Kidney (tissue), 14 donors: ENCODE measurements around the gene NFATC4. TPM values are rescaled to one million over a fixed set of nuclear protein-coding genes. Genes with fewer than 3 reads are reported as not detected.

ENCODE experiments used
- DNase-seq, 5 donors: peaks; one replicate each; pipeline ENCODE4 v3.0.0-alpha.2; 2013 to 2020
- FAIRE-seq: peaks from 2 replicates; lab custom pipeline; 2012; peaks lifted over from hg19 to GRCh38; lab: Jason Lieb, UNC
- H3K27ac ChIP-seq, 2 donors: one replicate each; pipeline ENCODE4 v1.7.0; 2013; ENCODE audit warnings: low read depth in 2 of 2, low read length in 2 of 2, inconsistent platforms in 1 of 2
- H3K27me3 ChIP-seq: one replicate; pipeline ENCODE4 v1.7.1; 2013; ENCODE audit warnings: low read length, inconsistent platforms; ENCODE audit not compliant: control insufficient read depth, insufficient read depth
- H3K36me3 ChIP-seq, 3 donors: one replicate each; pipeline versions ENCODE4 v1.7.0 to v1.7.1; 2013; ENCODE audit warnings: low read length in 3 of 3, control low read depth in 1 of 3, inconsistent platforms in 1 of 3; ENCODE audit not compliant: insufficient read depth in 3 of 3, control insufficient read depth in 2 of 3
- H3K4me1 ChIP-seq, 3 donors: one replicate each; pipeline versions ENCODE4 v1.7.0 to v1.7.1; 2013; ENCODE audit warnings: low read length in 3 of 3, inconsistent platforms in 1 of 3, low read depth in 1 of 3; ENCODE audit not compliant: control insufficient read depth in 2 of 3, insufficient read depth in 2 of 3
- H3K4me3 ChIP-seq, 3 donors: one replicate each; pipeline versions ENCODE4 v1.7.0 to v1.8.1; 2013; ENCODE audit warnings: low read length in 3 of 3, control low read depth in 1 of 3, inconsistent platforms in 1 of 3
- H3K9ac ChIP-seq, 3 donors: one replicate each; pipeline versions ENCODE4 v1.7.0 to v1.7.1; 2013; ENCODE audit warnings: low read length in 3 of 3, control low read depth in 1 of 3, inconsistent platforms in 1 of 3
- H3K9me3 ChIP-seq, 3 donors: one replicate each; pipeline versions ENCODE4 v1.7.0 to v1.7.1; 2013; ENCODE audit warnings: low read length in 3 of 3, control low read depth in 1 of 3, inconsistent platforms in 1 of 3; ENCODE audit not compliant: control insufficient read depth in 2 of 3, insufficient read depth in 1 of 3
- CTCF ChIP-seq: IDR thresholded peaks from 3 replicates; pipeline ENCODE4 v1.5.1; 2012; ENCODE audit warnings: mild to moderate bottlenecking, moderate library complexity, borderline replicate concordance; ENCODE audit not compliant: insufficient read depth; ENCODE audit errors: extremely low read depth
- intact Hi-C: fragments of 100-400 bp; cut with DNase I; formaldehyde crosslinking; loops from one replicate; pipeline ENCODE4 v1.11.1; 2022
- polyA plus RNA-seq: library from polyadenylated mRNA; stranded (reverse); fragments of 350-450 nt; fragmentation: Illumina TruSeq; extraction: RNeasy Lipid Tissue Mini Kit (QIAGEN cat#74804); gene quantifications from one replicate; pipeline ENCODE4 v1.2.3, GENCODE V29; 2014; ENCODE audit warnings: low read depth, low replicate concordance; ENCODE audit not compliant: insufficient read depth
- total RNA-seq: library from RNA; stranded (reverse); fragmentation: NEBNext Ultra II Directional; extraction: Animal tissue kit (Norgen Biotek cat#: 25700); gene quantifications from one replicate; pipeline ENCODE4 v1.2.1, GENCODE V29; 2021
- donor health status: control.
- donor health status: control.
- donor health status: control.
- donor health status: control.
- donor health status: control.
- donor health status: DM: yes; HTN: yes; CAD: no.
- donor health status: Normal renal cell carcinoma (clear cell type).

The NFATC4 gene
- total and polyA plus RNA-seq, 2 donors from 2014 or later: 38.9 to 45.3 TPM

- intact Hi-C loops: loop anchor here (10.0 kb wide), 1 partner anchor 46 kb away; the partner anchor contains the start of genes CBLN3 and KHNYN
- Histone ChIP-seq H3K4me3 (no peak overlapping the region), H3K9ac (no peak overlapping the region), H3K9me3 (no peaks in the 10 kb centered on the region), H3K4me1 (no peaks in the 10 kb centered on the region), H3K27ac (no peak overlapping the region), H3K27me3 (no peaks in the 10 kb centered on the region), H3K36me3 (peaks cover 0 to 2% (median 0%) of the 10 kb centered on the region in 3 donors)
- TF ChIP-seq CTCF: no peak
- FAIRE-seq (no peak), DNase-seq (no peak)
Measured at GRCh38 chr14:24378327-24378726, 10.3 kb downstream of the NFATC4 start.

GRCh38 chr14:24378981-24379906 is 11.3 kb downstream of the NFATC4 start:
- no peak for TF ChIP-seq CTCF
- H3K4me1 ChIP-seq: no peaks in the 10 kb centered on the region
- H3K9ac ChIP-seq: no peak overlapping the region
- no peak overlapping the region for H3K27ac ChIP-seq
- intact Hi-C loops: loop anchor here (10.0 kb wide), 1 partner anchor 46 kb away; the partner anchor contains the start of genes CBLN3 and KHNYN
- peaks cover 0 to 2% (median 0%) of the 10 kb centered on the region in 3 donors for H3K36me3 ChIP-seq
- no peak for FAIRE-seq
- DNase-seq: no peak
- no peaks in the 10 kb centered on the region for H3K27me3 ChIP-seq
- H3K4me3 ChIP-seq: no peak overlapping the region
- H3K9me3 ChIP-seq: no peaks in the 10 kb centered on the region

DNA sequence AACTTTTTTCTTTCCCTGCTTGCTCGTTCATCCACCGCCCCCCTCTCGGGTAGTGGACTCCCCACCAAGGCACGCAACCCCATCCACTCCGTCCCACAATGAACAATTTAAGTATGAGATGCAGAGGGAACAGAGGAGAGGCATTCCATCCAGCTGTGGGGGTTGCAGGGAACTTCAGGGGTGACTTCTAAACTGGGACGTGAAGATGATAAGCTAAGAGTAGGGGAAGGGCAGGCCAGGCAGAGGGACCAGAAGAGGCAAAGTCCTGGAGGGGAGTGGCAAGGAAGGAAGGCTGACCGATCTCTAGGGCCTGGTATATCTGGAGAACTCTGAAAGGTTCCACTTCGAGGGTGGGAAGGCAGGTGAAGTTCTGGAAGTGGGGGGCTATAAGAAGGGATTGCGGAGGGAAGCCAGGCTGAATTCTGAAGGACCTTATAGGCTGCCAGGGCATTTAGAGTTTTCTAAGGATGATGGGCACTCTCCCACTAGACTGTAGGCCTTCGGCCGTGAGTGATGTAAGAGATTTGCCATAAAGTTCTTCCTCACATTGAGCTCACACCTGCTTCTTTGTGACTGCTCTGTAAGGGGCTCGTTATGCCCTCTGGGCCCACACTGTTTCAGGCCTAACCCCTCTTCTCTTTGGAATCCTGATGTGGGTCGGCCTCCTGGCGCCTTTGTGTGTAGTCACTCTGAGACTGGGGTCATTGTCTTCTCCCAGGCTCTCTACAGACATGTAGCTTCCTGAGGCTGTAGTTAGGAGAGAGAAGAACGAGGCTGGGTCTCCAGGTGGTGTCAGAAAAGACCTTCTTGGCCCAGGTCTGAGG is 12.1 kb downstream of the NFATC4 start:
- Histone ChIP-seq H3K4me1 (no peaks in the 10 kb centered on the region), H3K27me3 (no peaks in the 10 kb centered on the region), H3K9me3 (no peaks in the 10 kb centered on the region), H3K27ac (no peak overlapping the region), H3K36me3 (peaks cover 0 to 2% (median 0%) of the 10 kb centered on the region in 3 donors), H3K4me3 (no peak overlapping the region), H3K9ac (no peak overlapping the region)
- DNase-seq: peak in 1 of 5 donors; percentile 17
- no peak for FAIRE-seq
- no peak for TF ChIP-seq CTCF
- intact Hi-C loops: loop anchor here (10.0 kb wide), 1 partner anchor 45 kb away; the partner anchor contains the start of genes CBLN3 and KHNYN
